ENCODE measurements around the gene EIF3I.
A peak's percentile ranks its signal among the peaks of the same experiment; 100 is the strongest.

Gene EIF3I

DNA sequence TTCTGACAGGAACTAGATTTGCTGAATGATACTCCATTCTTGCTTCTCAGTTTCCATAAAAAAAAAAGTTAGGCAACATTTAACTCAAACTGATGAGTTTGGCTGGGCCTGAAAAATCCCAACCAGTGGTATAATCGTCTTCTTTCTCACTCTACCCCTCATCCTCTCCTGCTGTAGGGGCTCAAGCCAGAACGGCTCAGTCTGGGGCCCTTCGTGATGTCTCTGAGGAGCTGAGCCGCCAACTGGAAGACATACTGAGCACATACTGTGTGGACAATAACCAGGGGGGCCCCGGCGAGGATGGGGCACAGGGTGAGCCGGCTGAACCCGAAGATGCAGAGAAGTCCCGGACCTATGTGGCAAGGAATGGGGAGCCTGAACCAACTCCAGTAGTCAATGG is 41.1 kb upstream of the EIF3I start:
- H3K4me3 ChIP-seq (ENCODE audit: low read depth, low read length) = peak overlapping the region; percentile 87
- TF ChIP-seq, protein P1, sequence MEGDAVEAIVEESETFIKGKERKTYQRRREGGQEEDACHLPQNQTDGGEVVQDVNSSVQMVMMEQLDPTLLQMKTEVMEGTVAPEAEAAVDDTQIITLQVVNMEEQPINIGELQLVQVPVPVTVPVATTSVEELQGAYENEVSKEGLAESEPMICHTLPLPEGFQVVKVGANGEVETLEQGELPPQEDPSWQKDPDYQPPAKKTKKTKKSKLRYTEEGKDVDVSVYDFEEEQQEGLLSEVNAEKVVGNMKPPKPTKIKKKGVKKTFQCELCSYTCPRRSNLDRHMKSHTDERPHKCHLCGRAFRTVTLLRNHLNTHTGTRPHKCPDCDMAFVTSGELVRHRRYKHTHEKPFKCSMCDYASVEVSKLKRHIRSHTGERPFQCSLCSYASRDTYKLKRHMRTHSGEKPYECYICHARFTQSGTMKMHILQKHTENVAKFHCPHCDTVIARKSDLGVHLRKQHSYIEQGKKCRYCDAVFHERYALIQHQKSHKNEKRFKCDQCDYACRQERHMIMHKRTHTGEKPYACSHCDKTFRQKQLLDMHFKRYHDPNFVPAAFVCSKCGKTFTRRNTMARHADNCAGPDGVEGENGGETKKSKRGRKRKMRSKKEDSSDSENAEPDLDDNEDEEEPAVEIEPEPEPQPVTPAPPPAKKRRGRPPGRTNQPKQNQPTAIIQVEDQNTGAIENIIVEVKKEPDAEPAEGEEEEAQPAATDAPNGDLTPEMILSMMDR (IDR thresholded peaks at IDR 0.05; ENCODE audit: borderline replicate concordance, insufficient read depth, low read depth, low read length) = no peak

DNA sequence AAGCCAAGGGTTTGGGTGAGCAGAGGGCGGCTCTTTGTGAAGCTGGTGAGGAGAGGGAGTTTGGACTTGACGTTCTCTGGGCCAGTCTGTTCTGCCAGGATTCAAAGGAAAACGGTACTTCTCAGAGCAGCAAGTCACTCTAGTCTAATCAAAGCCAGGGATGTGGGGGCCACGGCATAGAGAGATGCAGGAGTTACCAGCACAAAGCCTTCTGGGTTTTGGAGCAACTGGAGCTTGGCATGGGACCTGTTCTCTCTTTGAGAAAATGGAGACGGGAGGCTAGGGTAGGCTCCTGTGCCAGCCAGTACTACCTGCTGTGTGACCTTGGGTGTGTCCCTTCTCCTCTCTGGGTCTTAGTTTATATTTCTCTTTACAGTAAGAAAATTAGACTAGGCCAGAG is 40.6 kb upstream of the EIF3I start:
- H3K4me3 ChIP-seq (ENCODE audit: low read depth, low read length) = peak overlapping the region; percentile 12
- TF ChIP-seq, protein P1 (IDR thresholded peaks at IDR 0.05; ENCODE audit: borderline replicate concordance, insufficient read depth, low read depth, low read length) = no peak

DNA sequence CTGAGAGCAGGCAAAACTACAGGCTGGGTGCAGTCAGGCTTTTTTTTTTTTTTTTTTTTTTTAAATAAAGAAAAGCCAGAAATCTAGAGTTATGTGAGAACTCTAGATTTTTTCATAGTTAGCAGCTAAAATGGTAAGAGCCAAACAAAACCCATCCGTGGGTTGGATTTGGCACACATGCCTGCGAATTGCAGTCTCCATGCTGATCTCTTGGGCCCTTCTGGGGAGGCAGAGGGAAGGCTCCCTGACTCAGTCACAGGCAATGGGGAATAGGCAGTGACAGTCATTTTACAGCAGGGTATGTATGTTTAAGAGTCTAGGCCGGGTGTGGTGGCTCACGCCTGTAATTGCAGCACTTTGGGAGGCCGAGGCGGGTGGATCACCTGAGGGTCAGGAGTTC is 40.1 kb upstream of the EIF3I start:
- no peak overlapping the region for H3K4me3 ChIP-seq (ENCODE audit: low read depth, low read length)
- TF ChIP-seq, protein P1 (IDR thresholded peaks at IDR 0.05; ENCODE audit: borderline replicate concordance, insufficient read depth, low read depth, low read length) = no peak

DNA sequence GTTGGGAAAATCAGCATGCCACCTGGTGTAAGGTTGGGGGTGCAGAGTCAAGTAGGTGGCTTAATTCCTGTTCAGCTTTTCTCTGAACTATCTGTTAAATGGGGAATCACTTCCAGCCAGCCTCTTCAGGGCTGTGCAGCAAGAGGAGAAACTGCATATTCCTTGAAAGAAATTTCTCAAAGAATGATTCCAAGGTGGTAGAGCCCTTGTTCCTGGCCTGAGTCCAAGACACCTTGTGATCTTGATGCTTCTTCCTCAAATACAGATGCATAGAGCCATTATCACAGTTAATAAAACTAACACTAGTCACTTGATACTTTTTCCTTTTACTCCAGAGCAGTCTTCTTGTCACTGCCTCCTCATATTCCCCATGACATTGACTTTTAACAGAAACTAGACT is 37.6 kb upstream of the EIF3I start:
- TF ChIP-seq, protein P1 (IDR thresholded peaks at IDR 0.05; ENCODE audit: borderline replicate concordance, insufficient read depth, low read depth, low read length) = no peak
- H3K4me3 ChIP-seq (ENCODE audit: low read depth, low read length) = no peak overlapping the region

DNA sequence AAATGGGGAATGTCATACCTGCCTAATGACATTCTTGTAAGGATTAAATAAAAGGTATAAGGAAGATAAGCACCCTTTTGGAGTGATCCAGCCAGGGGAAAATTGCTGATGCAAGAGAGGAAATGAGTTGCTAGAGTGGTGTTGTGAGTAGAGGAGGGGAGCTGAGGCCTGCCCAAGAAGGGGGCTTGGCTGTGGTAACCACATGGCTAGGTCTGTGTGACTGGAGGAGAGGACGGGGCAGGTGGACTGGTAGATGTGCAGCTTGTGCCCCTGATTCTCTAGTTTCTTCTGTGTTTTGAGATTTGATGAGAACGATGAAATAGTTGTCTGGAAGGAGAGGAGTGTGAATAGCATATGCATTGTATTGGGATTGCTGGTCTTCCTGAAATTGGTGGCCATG is 36.1 kb upstream of the EIF3I start:
- no peak overlapping the region for H3K4me3 ChIP-seq (ENCODE audit: low read depth, low read length)
- TF ChIP-seq, protein P1 (IDR thresholded peaks at IDR 0.05; ENCODE audit: borderline replicate concordance, insufficient read depth, low read depth, low read length) = no peak

DNA sequence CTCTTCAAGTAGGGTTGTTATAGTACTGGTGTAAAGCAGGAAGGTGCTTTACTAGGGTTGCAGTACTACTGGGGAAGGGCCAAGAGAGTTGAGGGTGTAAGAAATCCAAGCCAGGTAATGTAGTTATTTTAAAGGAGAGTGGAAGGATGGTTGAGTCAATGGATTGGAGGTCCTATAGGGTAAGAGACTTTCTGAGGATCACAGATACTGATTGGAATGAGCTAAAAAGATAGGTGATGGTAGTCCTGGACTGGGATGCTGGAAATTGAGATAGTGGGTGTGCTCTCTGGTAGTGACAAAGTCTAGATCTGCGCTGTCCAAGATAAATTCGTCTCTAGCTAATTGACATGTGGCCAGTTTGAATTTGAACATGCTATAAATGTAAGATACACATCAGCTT is 35.7 kb upstream of the EIF3I start:
- TF ChIP-seq, protein P1 (IDR thresholded peaks at IDR 0.05; ENCODE audit: borderline replicate concordance, insufficient read depth, low read depth, low read length) = no peak

DNA sequence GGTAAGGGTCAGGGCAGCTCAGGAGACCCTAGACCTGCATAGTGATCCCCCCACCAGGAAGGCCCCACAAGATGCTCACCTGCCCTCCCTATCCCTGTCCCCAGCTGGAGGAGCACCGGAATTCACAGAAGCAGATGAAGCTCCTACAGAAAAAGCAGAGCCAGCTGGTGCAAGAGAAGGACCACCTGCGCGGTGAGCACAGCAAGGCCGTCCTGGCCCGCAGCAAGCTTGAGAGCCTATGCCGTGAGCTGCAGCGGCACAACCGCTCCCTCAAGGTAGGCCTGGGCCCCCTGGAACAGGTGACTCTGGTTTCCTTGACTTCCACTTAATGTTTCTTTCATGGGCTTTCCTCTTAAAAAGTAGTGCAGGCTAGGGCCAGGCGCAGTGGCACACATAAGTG is 34.4 kb upstream of the EIF3I start:
- no peak overlapping the region for H3K4me3 ChIP-seq (ENCODE audit: low read depth, low read length)
- TF ChIP-seq, protein P1 (IDR thresholded peaks at IDR 0.05; ENCODE audit: borderline replicate concordance, insufficient read depth, low read depth, low read length) = no peak

More for the DNA sequence above, 35.7 kb upstream of the EIF3I start:
- H3K4me3 ChIP-seq (ENCODE audit: low read depth, low read length) = no peak overlapping the region
